Daoy (cell line): ENCODE data around the gene MACC1. TPM values are rescaled to one million over a fixed set of nuclear protein-coding genes. Genes with fewer than 3 reads are reported as not detected.

ENCODE experiments used
- DNase-seq: peaks from one replicate; pipeline ENCODE4 v3.0.0-alpha.2; 2015; ENCODE audit warnings: low read depth
- total RNA-seq: library from RNA; depleted of rRNA; stranded (reverse); fragments of >200 nt; shearing (Covaris generic); gene quantifications from 2 replicates; pipeline ENCODE4 v1.2.3, GENCODE V29; 2014

Gene MACC1
- total RNA-seq, 1 experiment from 2014 or later: 29.6 TPM

- no peak for DNase-seq
Observed at GRCh38 chr7:20176578-20177242, 40.5 kb downstream of the MACC1 start.

- no peak for DNase-seq
Observed at GRCh38 chr7:20173828-20174227, 43.4 kb downstream of the MACC1 start.

DNA sequence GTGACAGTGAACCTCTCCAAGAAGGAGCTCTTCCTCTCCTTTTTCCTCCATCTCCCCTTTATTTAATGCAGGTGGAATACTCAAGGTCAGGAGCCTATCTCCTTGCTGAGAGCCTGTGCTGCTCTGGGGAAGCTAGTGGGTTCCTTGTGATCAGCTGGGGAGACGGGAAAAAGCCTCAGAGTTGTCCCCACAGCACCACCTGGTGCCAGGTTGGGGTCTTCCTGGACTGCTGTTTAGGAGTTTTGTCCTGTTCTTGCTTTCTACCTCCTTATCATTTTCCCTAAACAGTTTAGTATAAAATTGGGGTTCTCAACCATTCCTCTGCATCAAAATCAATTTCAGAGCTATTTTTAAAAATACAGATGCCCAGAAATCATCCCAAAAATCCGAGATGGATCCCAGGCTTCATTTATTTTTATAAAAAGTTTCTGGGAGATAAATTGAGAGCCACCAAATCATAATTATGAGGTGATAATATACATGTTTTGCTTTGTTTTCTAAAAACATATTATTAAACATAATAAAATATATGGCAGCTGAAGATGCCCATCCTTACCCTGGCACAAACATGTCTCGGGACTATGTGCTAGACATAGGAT lies 44.3 kb downstream of the MACC1 start:
- DNase-seq: peak; percentile 85

GRCh38 chr7:20170633-20171032 lies 46.6 kb downstream of the MACC1 start:
- DNase-seq: no peak

- DNase-seq: no peak
Observed at GRCh38 chr7:20165146-20165510, 52.1 kb downstream of the MACC1 start.

GRCh38 chr7:20164425-20165145 lies 52.6 kb downstream of the MACC1 start:
- no peak for DNase-seq

DNA sequence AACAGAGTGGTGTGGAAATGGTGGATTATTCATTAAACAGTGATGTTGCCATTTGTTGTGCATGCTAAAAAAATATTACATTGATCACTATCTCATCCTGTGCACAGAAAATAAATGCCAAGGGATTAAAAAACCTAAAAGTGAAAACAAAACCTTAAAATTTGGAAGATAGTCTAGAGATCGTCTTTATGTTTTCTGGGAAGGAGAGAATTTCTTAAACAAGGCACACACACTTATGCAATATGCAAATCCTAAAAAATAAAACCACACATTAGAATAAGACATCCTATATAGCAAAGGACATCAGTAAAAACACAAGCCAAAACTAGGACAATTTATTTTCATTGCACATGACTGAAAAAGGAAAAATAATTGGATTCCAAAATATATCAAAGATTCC lies 54.5 kb downstream of the MACC1 start:
- no peak for DNase-seq

DNA sequence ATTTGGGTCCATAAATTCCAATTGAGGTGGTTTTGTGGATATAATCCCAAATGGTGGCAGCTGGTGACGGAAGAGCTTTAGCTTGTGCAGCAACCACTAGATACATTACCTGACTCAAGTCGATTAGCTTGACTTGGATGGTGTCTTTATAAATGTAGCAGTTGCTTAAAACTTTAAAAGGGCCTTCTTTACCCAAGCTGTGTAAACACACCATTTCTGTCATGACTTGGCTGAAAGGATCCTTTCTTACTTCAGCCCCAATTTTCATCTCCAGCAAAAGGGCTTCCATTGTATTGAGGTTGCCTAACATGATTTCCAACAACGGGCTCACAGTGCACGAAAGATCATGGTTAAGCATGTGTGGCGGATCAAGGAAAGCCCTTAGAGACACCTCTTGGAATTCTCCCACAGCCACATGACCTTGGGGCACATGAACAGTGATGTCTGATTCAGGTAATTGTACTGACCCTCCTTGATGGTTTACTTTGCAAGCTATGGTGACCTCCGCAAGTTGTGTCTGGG lies 57.9 kb downstream of the MACC1 start:
- no peak for DNase-seq

- peak; percentile 21 for DNase-seq
Observed at GRCh38 chr7:20158684-20159083, 58.5 kb downstream of the MACC1 start.

DNA sequence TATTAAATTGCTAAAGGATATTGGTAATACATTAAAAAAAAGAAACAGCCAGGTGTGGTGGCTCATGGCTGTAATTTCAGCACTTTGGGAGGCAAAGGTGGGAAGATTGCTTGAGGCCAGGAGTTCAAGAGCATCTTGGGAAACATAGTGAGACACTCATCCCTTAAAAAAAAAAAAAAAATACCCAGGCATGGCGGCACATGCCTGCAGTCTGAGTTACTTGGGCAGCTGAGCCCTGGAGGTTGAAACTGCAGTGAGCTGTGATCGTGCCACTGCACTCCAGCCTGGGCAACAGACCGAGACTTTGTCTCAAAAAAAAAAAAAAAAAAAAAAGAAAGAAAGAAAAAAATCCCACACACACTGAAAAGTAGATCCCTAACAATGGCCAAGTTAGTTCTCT lies 59.7 kb downstream of the MACC1 start:
- DNase-seq: no peak

- DNase-seq: peak; percentile 20
Observed at GRCh38 chr7:20153999-20154398, 63.2 kb downstream of the MACC1 start.

DNA sequence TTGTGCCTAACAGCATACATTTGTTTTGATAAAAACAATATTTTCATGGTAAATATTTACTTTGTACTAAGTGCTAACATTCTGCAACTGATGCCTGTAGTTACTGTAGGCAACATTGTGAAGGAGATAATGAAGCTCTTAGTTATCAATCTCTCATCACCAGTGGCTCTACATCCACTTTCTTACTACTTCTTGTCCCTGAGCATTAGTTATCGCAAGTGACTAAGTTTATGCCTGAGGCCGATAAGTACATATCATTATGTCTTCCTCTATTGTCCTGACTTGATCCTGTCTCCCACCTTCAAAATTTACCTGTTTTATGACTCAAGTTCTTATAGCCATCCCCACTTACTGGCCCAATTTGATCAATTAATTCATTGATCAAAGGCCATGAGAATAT lies 63.6 kb downstream of the MACC1 start:
- DNase-seq: no peak

DNA sequence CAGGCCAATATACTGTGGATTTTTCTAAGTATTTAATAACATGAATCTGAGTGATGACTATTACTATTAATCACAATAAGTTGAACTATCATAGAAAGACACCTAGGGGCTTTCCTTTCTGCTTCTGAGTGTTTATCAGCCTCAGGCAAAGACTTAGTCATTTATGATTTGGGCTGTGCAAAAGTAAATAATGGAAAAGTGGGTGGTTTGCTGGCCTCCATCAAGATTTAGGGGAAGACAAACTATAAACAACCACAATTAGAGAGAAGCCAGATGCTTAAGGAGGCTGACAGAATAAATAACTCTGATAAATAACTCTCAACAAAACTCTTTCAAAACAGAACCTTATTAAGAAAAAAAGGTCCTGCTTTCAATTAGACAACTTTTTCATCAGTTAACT lies 64.7 kb downstream of the MACC1 start:
- DNase-seq: peak; percentile 46

GRCh38 chr7:20151708-20152456 lies 65.3 kb downstream of the MACC1 start:
- no peak for DNase-seq

- DNase-seq: no peak
Observed at GRCh38 chr7:20146451-20146850, 70.7 kb downstream of the MACC1 start.

DNA sequence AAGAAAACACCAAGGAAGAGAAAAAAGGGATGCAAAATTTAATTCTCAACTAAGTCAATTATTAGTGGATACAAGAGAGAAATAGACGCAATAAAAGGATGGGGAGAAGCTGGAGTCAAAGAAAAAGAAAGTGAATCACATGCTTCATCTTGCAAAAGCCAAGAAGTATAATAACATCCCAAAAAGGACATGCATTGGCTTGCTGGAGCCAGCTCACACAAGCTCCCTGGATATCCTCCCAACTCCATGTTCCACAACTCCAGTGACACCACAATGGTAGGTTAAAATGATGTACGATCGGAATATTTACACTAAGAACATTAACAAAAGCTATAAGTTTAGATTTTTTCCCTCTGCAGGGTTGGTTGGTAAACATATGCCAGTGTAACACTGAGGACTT lies 72.4 kb downstream of the MACC1 start:
- no peak for DNase-seq

- DNase-seq: no peak
Observed at GRCh38 chr7:20141666-20142065, 75.5 kb downstream of the MACC1 start.

GRCh38 chr7:20141002-20141345 lies 76.2 kb downstream of the MACC1 start:
- DNase-seq: no peak

DNA sequence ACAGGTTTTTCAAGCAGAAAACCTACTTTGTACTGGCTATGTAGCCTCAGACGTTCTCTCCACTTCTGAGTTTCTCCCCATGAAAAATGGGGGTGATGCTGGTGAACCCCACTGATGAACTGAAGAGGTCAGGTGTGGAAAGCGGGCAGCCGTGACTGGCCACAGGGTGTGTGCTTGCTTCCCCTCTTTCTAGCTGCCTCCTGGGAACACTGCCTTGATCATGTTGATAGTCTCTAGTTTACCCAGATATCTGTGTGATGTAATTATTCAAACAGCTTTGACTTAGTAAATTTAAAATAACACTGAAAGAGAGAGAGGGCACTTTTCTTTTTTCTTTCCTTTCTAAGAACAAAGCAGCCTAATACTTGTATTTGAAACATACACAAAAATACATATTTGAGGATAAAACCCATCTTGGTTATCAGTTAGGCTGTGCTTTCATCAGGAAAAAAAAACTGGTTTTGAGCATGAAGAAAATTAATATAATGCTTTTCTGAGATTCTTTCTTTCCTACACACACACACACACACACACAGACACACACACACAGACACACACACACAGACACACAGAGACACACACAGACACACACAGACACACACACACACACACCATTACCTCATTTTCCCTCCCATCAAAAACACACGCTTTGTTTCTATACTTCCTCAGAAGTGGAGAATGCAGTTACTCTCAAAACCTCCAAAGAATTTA lies 76.7 kb downstream of the MACC1 start:
- DNase-seq: no peak

GRCh38 chr7:20136647-20137046 lies 80.5 kb downstream of the MACC1 start:
- no peak for DNase-seq

GRCh38 chr7:20133803-20134202 lies 83.4 kb downstream of the MACC1 start:
- DNase-seq: no peak

GRCh38 chr7:20132585-20132984 lies 84.6 kb downstream of the MACC1 start:
- DNase-seq: no peak
